HFF-Myc (cell line): ENCODE measurements around the gene BLID.

Source experiments
- DNase-seq: peaks from one replicate; pipeline ENCODE4 v3.0.0-alpha.2; 2011; ENCODE audit warnings: low read depth; ENCODE audit errors: extremely low read depth
- H3K4me3 ChIP-seq: replicated peaks from 2 replicates; pipeline ENCODE4 v1.5.1; 2011; ENCODE audit warnings: low read depth, mild to moderate bottlenecking, control low read depth, low read length
- TF ChIP-seq, protein P1 (sequence below): IDR thresholded peaks from 2 replicates; pipeline ENCODE4 v1.5.1; 2012; ENCODE audit warnings: mild to moderate bottlenecking, low read depth, low read length, control low read depth; ENCODE audit errors: missing control alignments

Gene BLID

DNA sequence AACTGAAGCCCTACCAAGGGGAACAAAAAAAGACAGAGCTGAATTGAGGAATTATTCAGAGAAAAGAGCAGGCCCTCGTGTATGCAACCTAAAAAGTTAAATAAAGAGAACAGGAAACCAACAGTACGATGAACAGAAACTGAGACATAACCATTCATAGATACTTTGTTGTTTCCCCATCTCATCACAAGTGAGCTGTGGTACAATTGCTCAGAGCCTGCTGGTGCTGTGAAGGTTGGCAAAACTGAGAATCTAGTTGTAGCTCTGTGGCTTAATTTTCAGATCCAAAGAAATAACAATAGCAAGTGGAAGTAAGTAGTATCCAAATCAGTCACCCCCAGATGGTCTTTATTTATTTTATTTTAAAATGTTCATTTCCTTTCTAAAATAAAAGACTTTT, 37.7 kb upstream of the BLID start:
- TF ChIP-seq, protein P1, sequence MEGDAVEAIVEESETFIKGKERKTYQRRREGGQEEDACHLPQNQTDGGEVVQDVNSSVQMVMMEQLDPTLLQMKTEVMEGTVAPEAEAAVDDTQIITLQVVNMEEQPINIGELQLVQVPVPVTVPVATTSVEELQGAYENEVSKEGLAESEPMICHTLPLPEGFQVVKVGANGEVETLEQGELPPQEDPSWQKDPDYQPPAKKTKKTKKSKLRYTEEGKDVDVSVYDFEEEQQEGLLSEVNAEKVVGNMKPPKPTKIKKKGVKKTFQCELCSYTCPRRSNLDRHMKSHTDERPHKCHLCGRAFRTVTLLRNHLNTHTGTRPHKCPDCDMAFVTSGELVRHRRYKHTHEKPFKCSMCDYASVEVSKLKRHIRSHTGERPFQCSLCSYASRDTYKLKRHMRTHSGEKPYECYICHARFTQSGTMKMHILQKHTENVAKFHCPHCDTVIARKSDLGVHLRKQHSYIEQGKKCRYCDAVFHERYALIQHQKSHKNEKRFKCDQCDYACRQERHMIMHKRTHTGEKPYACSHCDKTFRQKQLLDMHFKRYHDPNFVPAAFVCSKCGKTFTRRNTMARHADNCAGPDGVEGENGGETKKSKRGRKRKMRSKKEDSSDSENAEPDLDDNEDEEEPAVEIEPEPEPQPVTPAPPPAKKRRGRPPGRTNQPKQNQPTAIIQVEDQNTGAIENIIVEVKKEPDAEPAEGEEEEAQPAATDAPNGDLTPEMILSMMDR = no peak
- H3K4me3 ChIP-seq = no peak overlapping the region
- no peak for DNase-seq

GRCh38 chr11:122150216-122151124, 34.5 kb upstream of the BLID start:
- H3K4me3 ChIP-seq = no peak overlapping the region
- TF ChIP-seq, protein P1 = no peak
- DNase-seq = no peak

- TF ChIP-seq, protein P1 = no peak
- no peak overlapping the region for H3K4me3 ChIP-seq
Measured at GRCh38 chr11:122149202-122149601, 33.2 kb upstream of the BLID start.

DNA sequence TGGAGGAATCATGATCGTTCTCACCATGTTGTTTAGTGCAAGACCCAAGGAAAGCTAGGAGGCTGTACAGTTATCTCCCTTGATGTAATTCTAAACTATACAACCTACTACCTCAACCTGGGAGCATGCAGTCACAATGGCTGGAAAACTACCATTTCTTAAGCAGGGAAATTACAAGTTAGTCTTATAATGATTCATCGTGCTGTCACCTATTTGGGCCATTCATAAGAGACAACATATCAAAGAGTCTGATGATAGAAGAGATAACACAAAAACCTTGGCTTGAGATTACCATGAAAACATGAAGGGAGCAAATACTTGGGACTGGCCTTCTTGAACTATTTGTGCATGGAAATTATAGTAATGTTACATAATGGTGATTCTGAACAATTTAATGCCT, 30.5 kb upstream of the BLID start:
- DNase-seq = no peak
- H3K4me3 ChIP-seq = no peak overlapping the region
- TF ChIP-seq, protein P1 = no peak

More at GRCh38 chr11:122149202-122149601, 33.2 kb upstream of the BLID start:
- no peak for DNase-seq

DNA sequence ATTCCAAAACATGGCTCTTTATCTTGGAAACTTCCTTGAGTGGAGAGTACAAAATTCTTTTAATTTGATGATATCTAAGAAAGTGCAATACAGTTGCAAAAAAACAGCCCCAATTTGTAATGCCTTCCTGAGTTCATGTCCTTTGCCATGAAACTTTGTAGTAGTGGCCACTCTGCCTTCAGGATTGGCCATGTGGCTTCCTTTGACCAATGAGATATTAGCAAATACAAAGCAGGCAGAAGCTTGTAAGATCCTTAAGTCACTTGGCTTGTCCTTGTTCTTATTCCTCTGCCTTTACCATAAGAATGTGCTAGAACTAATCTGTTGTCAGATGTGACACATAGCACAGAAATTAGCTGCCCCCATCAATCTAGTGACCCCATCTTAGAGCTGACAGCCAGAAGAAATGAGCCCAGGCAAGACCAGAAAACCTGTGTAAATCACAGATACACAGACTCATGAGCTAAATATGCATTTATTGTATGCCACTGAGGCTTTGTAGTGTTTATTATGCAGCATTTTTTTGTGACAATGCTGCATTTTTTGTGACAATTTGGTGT, 29.8 kb upstream of the BLID start:
- H3K4me3 ChIP-seq = no peak overlapping the region
- TF ChIP-seq, protein P1 = no peak
- no peak for DNase-seq

GRCh38 chr11:122144752-122145151, 28.7 kb upstream of the BLID start:
- TF ChIP-seq, protein P1 = no peak
- no peak for DNase-seq
- H3K4me3 ChIP-seq = no peak overlapping the region
